ENCODE data around the gene MTA2.

DNA sequence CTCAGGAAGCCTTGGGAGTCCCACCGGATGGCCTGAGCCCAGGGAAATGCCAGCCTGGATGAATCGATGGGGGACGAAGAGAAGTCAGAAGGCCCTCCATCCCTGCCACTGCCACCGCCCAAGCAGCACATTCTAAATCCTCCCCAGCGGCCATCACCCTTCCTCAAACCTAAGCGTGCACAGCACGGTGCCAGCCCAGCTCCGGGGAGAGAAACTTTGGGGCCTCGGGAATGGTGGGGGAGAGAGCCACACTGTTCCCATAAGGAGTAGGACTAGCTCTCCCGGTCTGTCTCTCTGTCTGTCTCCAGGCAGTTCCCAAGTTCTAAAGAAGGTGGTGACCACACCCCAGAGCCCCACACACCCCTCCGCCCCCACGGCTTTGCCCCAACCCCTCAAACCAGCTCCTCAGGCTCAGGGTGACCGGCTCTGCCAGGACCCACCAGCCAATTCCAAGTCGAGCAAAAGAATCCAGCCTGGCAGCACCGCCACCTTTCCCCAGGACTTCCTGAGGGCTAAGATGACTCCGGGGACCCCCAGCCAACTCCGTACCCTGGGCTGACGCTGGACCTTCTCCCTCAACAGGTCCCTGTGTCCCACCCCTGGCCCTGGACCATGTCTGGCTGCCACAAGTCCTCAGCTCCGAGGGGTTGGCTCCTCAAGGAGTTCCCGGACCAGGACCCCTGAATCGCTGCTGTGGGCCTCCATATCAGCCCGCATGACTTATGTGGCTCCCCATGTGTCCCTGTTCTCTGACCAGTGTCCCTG, 57.8 kb downstream of the MTA2 start:
- TF ChIP-seq EZH2 (IDR thresholded peaks at IDR 0.05; ENCODE audit: low read length, unreplicated experiment) (no peak), EZH2phosphoT487 (IDR thresholded peaks at IDR 0.05; ENCODE audit: borderline replicate concordance, low read length) (no peak)
- TF ChIP-seq, protein P1, sequence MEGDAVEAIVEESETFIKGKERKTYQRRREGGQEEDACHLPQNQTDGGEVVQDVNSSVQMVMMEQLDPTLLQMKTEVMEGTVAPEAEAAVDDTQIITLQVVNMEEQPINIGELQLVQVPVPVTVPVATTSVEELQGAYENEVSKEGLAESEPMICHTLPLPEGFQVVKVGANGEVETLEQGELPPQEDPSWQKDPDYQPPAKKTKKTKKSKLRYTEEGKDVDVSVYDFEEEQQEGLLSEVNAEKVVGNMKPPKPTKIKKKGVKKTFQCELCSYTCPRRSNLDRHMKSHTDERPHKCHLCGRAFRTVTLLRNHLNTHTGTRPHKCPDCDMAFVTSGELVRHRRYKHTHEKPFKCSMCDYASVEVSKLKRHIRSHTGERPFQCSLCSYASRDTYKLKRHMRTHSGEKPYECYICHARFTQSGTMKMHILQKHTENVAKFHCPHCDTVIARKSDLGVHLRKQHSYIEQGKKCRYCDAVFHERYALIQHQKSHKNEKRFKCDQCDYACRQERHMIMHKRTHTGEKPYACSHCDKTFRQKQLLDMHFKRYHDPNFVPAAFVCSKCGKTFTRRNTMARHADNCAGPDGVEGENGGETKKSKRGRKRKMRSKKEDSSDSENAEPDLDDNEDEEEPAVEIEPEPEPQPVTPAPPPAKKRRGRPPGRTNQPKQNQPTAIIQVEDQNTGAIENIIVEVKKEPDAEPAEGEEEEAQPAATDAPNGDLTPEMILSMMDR (conservative IDR thresholded peaks at IDR 0.05; ENCODE audit: low read depth, low read length), result no peak

Data from PC-3 (cell line).